HEK293 (cell line): Measurements from ENCODE around the gene HDAC8.
A peak's percentile ranks its signal among the peaks of the same experiment; 100 is the strongest.
"Not testable (repeated sequence)": the region's sequence is repeated elsewhere in the genome, so short reads cannot be mapped to it uniquely, and the experiment has no call there.

ENCODE experiments used
- CTCF ChIA-PET: fragments of 350-600 bp; formaldehyde crosslinking; extraction: SDS; loops from one replicate; lab custom pipeline; 2021; ENCODE audit warnings: antibody characterized with exemption; lab: Yijun Ruan, JAX
- POLR2A ChIA-PET: fragments of 300-600 bp; formaldehyde crosslinking; extraction: SDS; loops from one replicate; lab custom pipeline; 2020; ENCODE audit warnings: antibody characterized with exemption, inconsistent platforms; lab: Yijun Ruan, JAX
- H3K27ac ChIP-seq: fragments of 200-500 bp; sonication (Bioruptor generic); 2 replicates; pipeline ENCODE4 v1.5.1; 2014; ENCODE audit warnings: low read depth, low read length, control low read depth, inconsistent platforms; ENCODE audit errors: extremely low read depth
- H3K36me3 ChIP-seq, 2 experiments: fragments of 200-500 bp in 1 of 2; sonication (Bioruptor generic) in 1 of 2; 1 replicate in 1 of 2; 2 replicates in 1 of 2; pipeline ENCODE4 v1.5.1; 2014 to 2017; ENCODE audit warnings: inconsistent platforms in 2 of 2, low read length in 2 of 2; ENCODE audit not compliant: control insufficient read depth in 2 of 2, insufficient read depth in 1 of 2
- H3K4me1 ChIP-seq: fragments of 200-500 bp; sonication (Bioruptor generic); 2 replicates; pipeline ENCODE4 v1.5.1; 2014; ENCODE audit warnings: mild to moderate bottlenecking, low read length, inconsistent platforms; ENCODE audit not compliant: control insufficient read depth, insufficient read depth
- H3K4me3 ChIP-seq: 2 replicates; pipeline ENCODE4 v1.5.1; 2011; ENCODE audit warnings: low read depth, mild to moderate bottlenecking, control low read depth, low read length, moderate library complexity
- H3K9me3 ChIP-seq: fragments of 200-500 bp; sonication (Bioruptor generic); 2 replicates; pipeline ENCODE4 v1.5.1; 2014; ENCODE audit warnings: low read depth, low read length, inconsistent platforms; ENCODE audit not compliant: control insufficient read depth, insufficient read depth
- ATF2 ChIP-seq: fragments of 450-650 bp; formaldehyde crosslinking; IDR thresholded peaks from 2 replicates; pipeline ENCODE4 v1.5.1; 2016; ENCODE audit warnings: missing biosample characterization, missing genetic modification characterization, low read depth
- MYNN ChIP-seq: fragments of 450-650 bp; formaldehyde crosslinking; IDR thresholded peaks from 2 replicates; pipeline ENCODE4 v1.5.1; 2016; ENCODE audit warnings: missing biosample characterization, missing genetic modification characterization, borderline replicate concordance
- MZF1 ChIP-seq: fragments of 450-650 bp; formaldehyde crosslinking; IDR thresholded peaks from 2 replicates; pipeline ENCODE4 v1.5.1; 2017; ENCODE audit warnings: missing biosample characterization, missing genetic modification characterization, borderline replicate concordance
- REPIN1 ChIP-seq: fragments of 450-650 bp; formaldehyde crosslinking; IDR thresholded peaks from 2 replicates; pipeline ENCODE4 v1.5.1; 2017; ENCODE audit warnings: missing biosample characterization, missing genetic modification characterization, low read depth
- SALL2 ChIP-seq: fragments of 450-650 bp; formaldehyde crosslinking; IDR thresholded peaks from 2 replicates; pipeline ENCODE4 v1.5.0; 2017; ENCODE audit warnings: missing biosample characterization, mild to moderate bottlenecking, missing genetic modification characterization, borderline replicate concordance
- ZBTB1 ChIP-seq: fragments of 450-650 bp; formaldehyde crosslinking; IDR thresholded peaks from 2 replicates; pipeline ENCODE4 v1.5.1; 2016; ENCODE audit warnings: missing biosample characterization, missing genetic modification characterization
- ZBTB17 ChIP-seq: fragments of 450-650 bp; formaldehyde crosslinking; IDR thresholded peaks from 2 replicates; pipeline ENCODE4 v1.5.1; 2016; ENCODE audit warnings: missing biosample characterization, missing genetic modification characterization
- ZBTB48 ChIP-seq: fragments of 450-650 bp; formaldehyde crosslinking; IDR thresholded peaks from 2 replicates; pipeline ENCODE4 v1.5.1; 2016; ENCODE audit warnings: missing biosample characterization, missing genetic modification characterization
- ZBTB8A ChIP-seq: fragments of 450-650 bp; formaldehyde crosslinking; IDR thresholded peaks from 2 replicates; pipeline ENCODE4 v1.5.1; 2016; ENCODE audit warnings: missing biosample characterization, missing genetic modification characterization
- ZNF18 ChIP-seq: fragments of 450-650 bp; formaldehyde crosslinking; IDR thresholded peaks from 2 replicates; pipeline ENCODE4 v1.5.1; 2016; ENCODE audit warnings: missing biosample characterization, missing genetic modification characterization
- ZNF19 ChIP-seq: fragments of 450-650 bp; formaldehyde crosslinking; IDR thresholded peaks from 2 replicates; pipeline ENCODE4; 2016; ENCODE audit warnings: missing biosample characterization, missing genetic modification characterization, low read depth
- ZNF248 ChIP-seq: fragments of 450-650 bp; formaldehyde crosslinking; IDR thresholded peaks from 2 replicates; pipeline ENCODE4 v1.5.1; 2017; ENCODE audit warnings: missing biosample characterization, missing genetic modification characterization
- ZNF354C ChIP-seq: fragments of 450-650 bp; formaldehyde crosslinking; IDR thresholded peaks from 2 replicates; pipeline ENCODE4 v1.5.1; 2016; ENCODE audit warnings: missing biosample characterization, missing genetic modification characterization, low read depth, borderline replicate concordance
- ZNF404 ChIP-seq: fragments of 450-650 bp; formaldehyde crosslinking; IDR thresholded peaks from 2 replicates; pipeline ENCODE4 v1.5.1; 2017; ENCODE audit warnings: missing biosample characterization, missing genetic modification characterization
- ZNF426 ChIP-seq: fragments of 450-650 bp; formaldehyde crosslinking; IDR thresholded peaks from 2 replicates; pipeline ENCODE4 v1.5.1; 2017; ENCODE audit warnings: missing biosample characterization, missing genetic modification characterization, mild to moderate bottlenecking, inconsistent platforms, moderate library complexity
- ZNF48 ChIP-seq: fragments of 450-650 bp; formaldehyde crosslinking; IDR thresholded peaks from 2 replicates; pipeline ENCODE4 v1.5.1; 2016; ENCODE audit warnings: missing biosample characterization, missing genetic modification characterization
- ZNF558 ChIP-seq: fragments of 450-650 bp; formaldehyde crosslinking; IDR thresholded peaks from 2 replicates; pipeline ENCODE4 v1.5.1; 2016; ENCODE audit warnings: missing biosample characterization, missing genetic modification characterization
- ZNF624 ChIP-seq: fragments of 450-650 bp; formaldehyde crosslinking; IDR thresholded peaks from 2 replicates; pipeline ENCODE4 v1.5.1; 2017; ENCODE audit warnings: missing biosample characterization, missing genetic modification characterization
- ZNF626 ChIP-seq: fragments of 450-650 bp; sonication (Bioruptor Pico); formaldehyde crosslinking; IDR thresholded peaks from 2 replicates; pipeline ENCODE4 v1.5.1; 2018; ENCODE audit warnings: missing biosample characterization, missing genetic modification characterization, inconsistent platforms
- ZNF660 ChIP-seq: fragments of 450-650 bp; IDR thresholded peaks from 2 replicates; pipeline ENCODE4 v1.5.1; 2018; ENCODE audit warnings: missing biosample characterization, mild to moderate bottlenecking, missing genetic modification characterization
- ZNF747 ChIP-seq: fragments of 450-650 bp; formaldehyde crosslinking; IDR thresholded peaks from 2 replicates; pipeline ENCODE4 v1.5.1; 2016; ENCODE audit warnings: missing biosample characterization, missing genetic modification characterization
- ZNF830 ChIP-seq: fragments of 450-650 bp; IDR thresholded peaks from 2 replicates; pipeline ENCODE4 v1.5.0; 2018; ENCODE audit warnings: missing biosample characterization, missing genetic modification characterization, low read depth, mild to moderate bottlenecking, moderate library complexity
- ZSCAN16 ChIP-seq: fragments of 450-650 bp; formaldehyde crosslinking; IDR thresholded peaks from 2 replicates; pipeline ENCODE4 v1.5.1; 2016; ENCODE audit warnings: missing biosample characterization, missing genetic modification characterization
- TF ChIP-seq, protein P1 (sequence below): fragments of 450-650 bp; formaldehyde crosslinking; IDR thresholded peaks from 2 replicates; pipeline ENCODE4 v1.5.1; 2017; ENCODE audit warnings: missing biosample characterization, missing genetic modification characterization

The HDAC8 gene

DNA sequence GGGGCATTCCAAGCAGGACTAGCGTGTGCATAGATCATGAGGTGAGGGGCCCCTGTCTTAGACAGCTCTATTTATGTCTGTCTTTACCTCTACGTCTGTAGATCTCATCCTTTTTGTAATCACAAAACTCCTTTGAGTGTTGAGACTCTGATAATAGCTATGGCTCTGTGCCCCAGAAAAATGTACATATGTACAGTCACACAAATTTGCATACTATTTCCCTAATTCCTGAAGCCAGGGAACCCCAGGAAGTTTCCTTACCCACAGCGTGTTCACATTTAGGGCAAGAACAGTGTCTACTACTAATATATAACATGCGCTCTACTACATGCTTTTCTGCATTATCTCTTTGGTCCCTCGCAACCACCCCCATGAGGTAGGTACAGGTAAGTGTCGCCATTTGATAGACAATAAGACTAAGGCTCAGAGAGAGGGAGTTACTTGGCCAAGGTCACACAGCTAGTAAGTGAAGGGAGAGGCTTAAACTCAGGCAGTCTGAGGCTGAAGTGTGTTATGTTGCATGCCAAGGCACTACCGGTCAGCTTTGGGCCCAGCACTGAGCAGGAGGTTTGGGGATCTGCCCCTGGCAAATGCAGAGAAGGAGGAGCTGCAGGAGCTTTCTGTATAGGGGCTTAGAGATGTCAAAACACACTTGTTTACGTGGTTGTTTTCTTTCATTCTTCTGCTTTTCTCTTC lies 245.9 kb downstream of the HDAC8 start:
- H3K4me1 ChIP-seq: no peaks in the 10 kb centered on the region
- no peak overlapping the region for H3K27ac ChIP-seq
- TF ChIP-seq ZBTB8A (tag by site-specific recombination) (no peak), ZNF660 (tag by site-specific recombination) (no peak), ZBTB1 (tag by site-specific recombination) (no peak), ZNF558 (tag by site-specific recombination) (no peak), ZSCAN16 (no peak), ZNF248 (no peak), ZNF624 (tag by site-specific recombination) (no peak), SALL2 (no peak), ZNF426 (tag by site-specific recombination) (no peak), ZBTB48 (no peak), MYNN (tag by site-specific recombination) (no peak), ZNF19 (tag by site-specific recombination) (no peak), ZNF404 (no peak), ZNF747 (tag by site-specific recombination) (no peak), ZNF626 (tag by site-specific recombination) (no peak), ZBTB17 (tag by site-specific recombination) (no peak), ZNF830 (tag by site-specific recombination) (no peak), ZNF354C (tag by site-specific recombination) (no peak), ZNF48 (tag by site-specific recombination) (no peak)
- TF ChIP-seq, protein P1, sequence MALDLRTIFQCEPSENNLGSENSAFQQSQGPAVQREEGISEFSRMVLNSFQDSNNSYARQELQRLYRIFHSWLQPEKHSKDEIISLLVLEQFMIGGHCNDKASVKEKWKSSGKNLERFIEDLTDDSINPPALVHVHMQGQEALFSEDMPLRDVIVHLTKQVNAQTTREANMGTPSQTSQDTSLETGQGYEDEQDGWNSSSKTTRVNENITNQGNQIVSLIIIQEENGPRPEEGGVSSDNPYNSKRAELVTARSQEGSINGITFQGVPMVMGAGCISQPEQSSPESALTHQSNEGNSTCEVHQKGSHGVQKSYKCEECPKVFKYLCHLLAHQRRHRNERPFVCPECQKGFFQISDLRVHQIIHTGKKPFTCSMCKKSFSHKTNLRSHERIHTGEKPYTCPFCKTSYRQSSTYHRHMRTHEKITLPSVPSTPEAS (tag by site-specific recombination): no peak
- no peak overlapping the region for H3K4me3 ChIP-seq
- no peaks in the 10 kb centered on the region; a peak in 1 of 3 replicates for H3K36me3 ChIP-seq
- ChIA-PET CTCF (no interaction called here), POLR2A (no interaction called here)
- H3K9me3 ChIP-seq: peaks cover 7% of the 10 kb centered on the region

GRCh38 chrX:72319651-72320050 lies 253.0 kb downstream of the HDAC8 start:
- CTCF ChIA-PET: interaction anchor here (0.7 to 1.1 kb wide), 2 partner anchors 11 to 22 kb away, joined by 3 read pairs; no protein-coding TSS in a partner anchor
- H3K4me3 ChIP-seq, H3K27ac ChIP-seq, H3K9me3 ChIP-seq, POLR2A ChIA-PET, H3K36me3 ChIP-seq, H3K4me1 ChIP-seq: not testable (repeated sequence)
- peak; percentile 72 for TF ChIP-seq ZNF18 (tag by site-specific recombination)

- ChIA-PET CTCF (interaction anchor here (1.4 kb wide), 1 partner anchor 40 kb away, joined by 3 read pairs; no protein-coding TSS in a partner anchor), POLR2A (no interaction called here)
- Histone ChIP-seq H3K27ac (no peak overlapping the region), H3K36me3 (no peaks in the 10 kb centered on the region)
- TF ChIP-seq REPIN1 (tag by site-specific recombination): no peak
- TF ChIP-seq MZF1 (tag by site-specific recombination): peak; percentile 73; the same call in 1 of the 2 replicates
- 0 out of 2 replicates have a peak, but pooled peaks have one; percentile 42 for TF ChIP-seq ATF2 (tag by site-specific recombination)
- TF ChIP-seq, all 188 proteins: peak for 2
- H3K4me3 ChIP-seq: no peak overlapping the region
- no peaks in the 10 kb centered on the region for H3K4me1 ChIP-seq
- H3K9me3 ChIP-seq: no peaks in the 10 kb centered on the region
Observed at GRCh38 chrX:72317139-72317538, 255.5 kb downstream of the HDAC8 start.
